Measurements from ENCODE around the gene MAEA.

The MAEA gene

GRCh38 chr4:1316537-1317168, 27.0 kb downstream of the MAEA start:
- no peak for ATAC-seq
- TF ChIP-seq TCF4 (CRISPR knock-in tag; IDR thresholded peaks at IDR 0.05; ENCODE audit: borderline replicate concordance) (no peak), PATZ1 (CRISPR knock-in tag; IDR thresholded peaks at IDR 0.05; ENCODE audit: borderline replicate concordance) (no peak)

- no peak for ATAC-seq
- TF ChIP-seq PPARA (CRISPR knock-in tag; IDR thresholded peaks at IDR 0.05; ENCODE audit: borderline replicate concordance) (no peak), SNAI2 (CRISPR knock-in tag; IDR thresholded peaks at IDR 0.05) (no peak)
Measured at GRCh38 chr4:1317177-1318045, 27.7 kb downstream of the MAEA start.

GRCh38 chr4:1318046-1318375, 28.3 kb downstream of the MAEA start:
- TF ChIP-seq PATZ1 (CRISPR knock-in tag; IDR thresholded peaks at IDR 0.05; ENCODE audit: borderline replicate concordance) (no peak), ZC3H10 (CRISPR knock-in tag; IDR thresholded peaks at IDR 0.05) (no peak), ZFP3 (CRISPR knock-in tag; IDR thresholded peaks at IDR 0.05) (no peak), ESRRG (CRISPR knock-in tag; IDR thresholded peaks at IDR 0.05) (no peak), ZNF8 (CRISPR knock-in tag; IDR thresholded peaks at IDR 0.05) (no peak), SNAI2 (CRISPR knock-in tag; IDR thresholded peaks at IDR 0.05) (no peak), RARB (CRISPR knock-in tag; IDR thresholded peaks at IDR 0.05) (no peak), CSDC2 (CRISPR knock-in tag; IDR thresholded peaks at IDR 0.05) (no peak), TCF4 (CRISPR knock-in tag; IDR thresholded peaks at IDR 0.05; ENCODE audit: borderline replicate concordance) (no peak), GLIS3 (CRISPR knock-in tag; IDR thresholded peaks at IDR 0.05) (no peak), TOX (CRISPR knock-in tag; IDR thresholded peaks at IDR 0.05; ENCODE audit: borderline replicate concordance) (no peak), PPARA (CRISPR knock-in tag; IDR thresholded peaks at IDR 0.05; ENCODE audit: borderline replicate concordance) (no peak), ZFP30 (CRISPR knock-in tag; IDR thresholded peaks at IDR 0.05) (no peak), ZNF565 (CRISPR knock-in tag; conservative IDR thresholded peaks at IDR 0.05; ENCODE audit: low read depth) (no peak), ARNTL (CRISPR knock-in tag; IDR thresholded peaks at IDR 0.05; ENCODE audit: borderline replicate concordance, low read depth) (no peak)
- no peak for ATAC-seq

GRCh38 chr4:1318488-1319213, 29.0 kb downstream of the MAEA start:
- no peak for TF ChIP-seq OSR1 (CRISPR knock-in tag; IDR thresholded peaks at IDR 0.05)
- no peak for TF ChIP-seq CREB5 (CRISPR knock-in tag; IDR thresholded peaks at IDR 0.05; ENCODE audit: low read depth)
- no peak for TF ChIP-seq CSDC2 (CRISPR knock-in tag; IDR thresholded peaks at IDR 0.05)
- TF ChIP-seq PPARA (CRISPR knock-in tag; IDR thresholded peaks at IDR 0.05; ENCODE audit: borderline replicate concordance), result no peak
- TF ChIP-seq TCF4 (CRISPR knock-in tag; IDR thresholded peaks at IDR 0.05; ENCODE audit: borderline replicate concordance), result no peak
- TF ChIP-seq SNAI2 (CRISPR knock-in tag; IDR thresholded peaks at IDR 0.05), result no peak
- no peak for TF ChIP-seq ISL1 (CRISPR knock-in tag; IDR thresholded peaks at IDR 0.05)
- no peak for TF ChIP-seq PATZ1 (CRISPR knock-in tag; IDR thresholded peaks at IDR 0.05; ENCODE audit: borderline replicate concordance)
- no peak for TF ChIP-seq BACH2 (CRISPR knock-in tag; IDR thresholded peaks at IDR 0.05; ENCODE audit: borderline replicate concordance)
- no peak for TF ChIP-seq ZC3H10 (CRISPR knock-in tag; IDR thresholded peaks at IDR 0.05)
- no peak for ATAC-seq

Measured in SK-N-SH treated with all-trans-retinoic acid at 6 μM for 48 hours (cell line).